Lower leg skin (tissue), 4 donors: ENCODE results near the gene PCDH17. TPM values are rescaled to one million over a fixed set of nuclear protein-coding genes. Genes with fewer than 3 reads are reported as not detected.

Experiments used
- DNase-seq, 2 donors: peaks; one replicate each; pipeline ENCODE4 v3.0.0-alpha.2; 2019; ENCODE audit warnings: low spot score in 2 of 2
- H3K4me3 ChIP-seq: fragments of 200-600 bp; sonication (generic); 2 replicates; pipeline ENCODE4 v1.5.1; 2017; ENCODE audit warnings: mild to moderate bottlenecking, low read depth; ENCODE audit not compliant: poor library complexity, severe bottlenecking
- CTCF ChIP-seq, 3 donors: fragments of 450-650 bp; IDR thresholded peaks; one replicate each; pipeline ENCODE4 v1.5.1; 2016; ENCODE audit warnings: antibody characterized with exemption in 3 of 3, mild to moderate bottlenecking in 3 of 3, moderate library complexity in 2 of 3
- POLR2A ChIP-seq, 2 donors: fragments of 450-650 bp; IDR thresholded peaks; one replicate each; pipeline ENCODE4 v1.6.1; 2016 to 2017; ENCODE audit warnings: antibody characterized with exemption in 2 of 2, mild to moderate bottlenecking in 1 of 2, moderate library complexity in 1 of 2
- WGBS, 2 donors: methylation state at CpG; one replicate each; pipeline ENCODE4 v1.1.5; 2018; 5-methylcytosine and 5-hydroxymethylcytosine counted together
- intact Hi-C: fragments of 100-400 bp; cut with DNase I; formaldehyde crosslinking; loops from one replicate; pipeline ENCODE4 v1.15.0; 2023; ENCODE audit warnings: low total_unique reads
- total RNA-seq, 4 donors: library from RNA; depleted of rRNA; stranded (reverse); fragments of >200 nt; gene quantifications; one replicate each; pipeline ENCODE4 v1.1.0, GENCODE V29; 2016

Gene PCDH17
- total RNA-seq, 4 donors from 2014 or later = 0.17 to 1.6 (median 1.2) TPM

- WGBS, 2 donors = 3% methylated on average over 29 of the region's 29 CpGs
Measured at GRCh38 chr13:57629391-57629804, 2.1 kb upstream of the PCDH17 start.

GRCh38 chr13:57629821-57630235, 1.7 kb upstream of the PCDH17 start:
- WGBS, 2 donors = 3 to 7% methylated on average over 31 to 34 of the region's 34 CpGs
- DNase-seq = peak; percentile 58 to 95
- no peak overlapping the region for H3K4me3 ChIP-seq
- no peak for TF ChIP-seq CTCF (IDR thresholded peaks at IDR 0.05)
- no peak for TF ChIP-seq POLR2A (IDR thresholded peaks at IDR 0.05)
- intact Hi-C loops = no loop called here

More at GRCh38 chr13:57629391-57629804, 2.1 kb upstream of the PCDH17 start:
- no peak for DNase-seq
- intact Hi-C loops = no loop called here
- TF ChIP-seq POLR2A (IDR thresholded peaks at IDR 0.05) (no peak), CTCF (IDR thresholded peaks at IDR 0.05) (no peak)
- H3K4me3 ChIP-seq = no peak overlapping the region

- no peak for DNase-seq
- peak overlapping the region; percentile 1 for H3K4me3 ChIP-seq
- WGBS, 2 donors = 2% methylated on average over 31 to 32 of the region's 32 CpGs
- TF ChIP-seq CTCF (IDR thresholded peaks at IDR 0.05) (no peak), POLR2A (IDR thresholded peaks at IDR 0.05) (no peak)
- intact Hi-C loops = no loop called here
Measured at GRCh38 chr13:57630661-57631595, 616 bp upstream of the PCDH17 start.

GRCh38 chr13:57632276-57633140, 964 bp downstream of the PCDH17 start:
- peak overlapping the region; percentile 1 for H3K4me3 ChIP-seq
- 6 to 8% methylated on average over 56 to 66 of the region's 70 CpGs for WGBS, 2 donors
- DNase-seq = no peak
- TF ChIP-seq POLR2A (IDR thresholded peaks at IDR 0.05) (no peak), CTCF (IDR thresholded peaks at IDR 0.05) (no peak)
- intact Hi-C loops = no loop called here

- intact Hi-C loops = no loop called here
- H3K4me3 ChIP-seq = no peak overlapping the region
- DNase-seq = peak in 1 of 2 donors; percentile 87
- TF ChIP-seq POLR2A (IDR thresholded peaks at IDR 0.05) (no peak), CTCF (IDR thresholded peaks at IDR 0.05) (no peak)
- 11 to 20% methylated on average over 39 to 60 of the region's 77 CpGs for WGBS, 2 donors
Measured at GRCh38 chr13:57633141-57633949, 1.8 kb downstream of the PCDH17 start.
